IPS-18c (cell line): ENCODE measurements around the gene ETS2.

ENCODE experiments used
- H3K4me3 ChIP-seq: 2 replicates; pipeline ENCODE4 v1.7.0; 2013; ENCODE audit warnings: low read depth, mild to moderate bottlenecking, low read length, moderate library complexity; ENCODE audit not compliant: insufficient read depth
- H3K9me3 ChIP-seq: one replicate; pipeline ENCODE4 v1.6.1; 2013; ENCODE audit warnings: mild to moderate bottlenecking, low read length, moderate library complexity; ENCODE audit not compliant: control insufficient read depth, insufficient read depth

The ETS2 gene

DNA sequence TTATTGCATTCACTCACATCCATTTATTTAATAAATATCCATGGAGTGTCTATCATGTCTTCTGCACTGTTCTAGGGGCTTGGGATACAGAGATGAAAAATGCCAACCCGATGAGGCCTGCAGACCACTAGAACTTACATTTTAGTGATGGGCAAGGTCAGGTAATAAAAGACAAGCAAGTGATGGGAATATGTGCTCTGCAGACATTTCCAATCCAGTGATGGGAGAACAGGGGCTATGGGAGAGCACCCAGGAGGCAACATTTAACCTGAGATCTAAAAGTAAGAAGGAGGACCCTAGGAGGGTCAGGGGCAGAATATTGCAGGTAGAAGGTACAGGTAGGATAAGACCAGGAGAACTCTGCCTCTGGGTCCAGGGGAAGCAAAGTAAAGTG is 53.1 kb downstream of the ETS2 start:
- Histone ChIP-seq H3K9me3 (no peaks in the 10 kb centered on the region), H3K4me3 (no peak overlapping the region)

GRCh38 chr21:38859852-38860251 is 54.1 kb downstream of the ETS2 start:
- H3K4me3 ChIP-seq, result no peak overlapping the region

DNA sequence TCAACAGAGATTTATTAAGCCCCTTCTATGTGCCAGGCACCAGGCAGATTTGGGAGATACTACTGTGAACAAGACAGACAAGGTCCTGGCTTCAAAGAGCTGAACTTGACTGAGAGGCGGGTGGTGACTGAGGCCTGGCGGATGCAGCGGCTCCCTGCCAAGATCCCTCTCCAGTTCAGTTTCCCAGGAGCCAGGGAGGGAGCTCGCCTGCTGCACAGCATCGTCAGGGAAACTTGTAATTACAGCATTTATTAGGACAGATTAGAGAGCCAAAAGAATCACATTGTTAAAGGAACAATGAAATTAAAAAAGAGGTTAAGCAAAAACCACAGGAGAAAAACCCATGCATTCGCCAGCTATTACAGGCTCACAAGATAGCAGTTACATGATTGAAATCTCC is 55.3 kb downstream of the ETS2 start:
- Histone ChIP-seq H3K9me3 (no peaks in the 10 kb centered on the region), H3K4me3 (no peak overlapping the region)

More at GRCh38 chr21:38859852-38860251, 54.1 kb downstream of the ETS2 start:
- H3K9me3 ChIP-seq, result no peaks in the 10 kb centered on the region

- H3K9me3 ChIP-seq, result peaks cover 2% of the 10 kb centered on the region
- H3K4me3 ChIP-seq, result no peak overlapping the region
Observed at GRCh38 chr21:38861989-38862683, 56.4 kb downstream of the ETS2 start.

DNA sequence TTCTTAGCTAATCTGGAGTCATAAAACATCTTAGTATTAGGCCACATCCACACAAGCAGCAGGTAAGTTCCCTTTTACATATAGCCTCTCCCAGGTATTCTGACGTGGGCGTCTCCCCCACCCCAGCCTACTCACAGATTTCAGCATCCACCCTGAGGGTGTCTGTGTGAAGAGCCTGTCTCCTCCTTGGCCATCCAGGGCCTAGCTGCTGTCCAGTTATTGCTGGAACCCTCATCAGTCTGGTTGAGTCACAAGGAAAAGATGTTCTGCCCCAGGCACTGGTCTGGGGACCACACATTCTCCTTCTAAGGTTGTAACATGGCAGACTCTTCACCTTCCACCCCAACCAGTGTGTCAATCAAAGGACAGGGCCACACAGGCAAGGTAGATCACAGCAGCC is 57.6 kb downstream of the ETS2 start:
- no peak overlapping the region for H3K4me3 ChIP-seq
- H3K9me3 ChIP-seq, result peaks cover 2% of the 10 kb centered on the region

GRCh38 chr21:38863843-38864363 is 58.2 kb downstream of the ETS2 start:
- Histone ChIP-seq H3K9me3 (peaks cover 2% of the 10 kb centered on the region), H3K4me3 (no peak overlapping the region)

DNA sequence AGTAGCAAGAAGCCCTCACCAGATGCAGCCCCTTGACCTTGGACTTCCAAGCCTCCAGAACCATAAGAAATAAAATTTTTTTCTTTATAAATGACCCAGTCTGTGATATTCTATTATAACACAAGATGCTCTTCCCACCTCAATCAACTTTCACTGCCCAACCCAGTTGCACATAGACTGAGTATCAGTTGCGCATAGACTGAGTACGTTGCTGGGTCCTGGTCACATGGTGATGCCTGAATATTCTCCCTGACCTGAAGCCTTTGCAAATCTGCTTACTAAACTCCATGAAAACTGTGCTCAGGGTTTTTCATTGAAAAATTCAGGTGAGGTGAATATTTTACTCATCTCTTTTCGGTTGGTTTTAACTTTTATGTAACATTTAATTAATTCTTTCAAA is 59.2 kb downstream of the ETS2 start:
- H3K9me3 ChIP-seq, result peaks cover 2% of the 10 kb centered on the region
- H3K4me3 ChIP-seq, result no peak overlapping the region

GRCh38 chr21:38869196-38869595 is 63.5 kb downstream of the ETS2 start:
- H3K4me3 ChIP-seq, result no peak overlapping the region
- peaks cover 2% of the 10 kb centered on the region for H3K9me3 ChIP-seq

- H3K4me3 ChIP-seq, result no peak overlapping the region
- H3K9me3 ChIP-seq, result peaks cover 2% of the 10 kb centered on the region
Observed at GRCh38 chr21:38869946-38870345, 64.2 kb downstream of the ETS2 start.
